Fibroblast of peridontal ligament (primary cell): Measurements from ENCODE around the gene SACS.
"Not testable (repeated sequence)": the region's sequence is repeated elsewhere in the genome, so short reads cannot be mapped to it uniquely, and the experiment has no call there.

Source experiments
- DNase-seq: peaks from one replicate; pipeline ENCODE4 v3.0.0-alpha.2; 2010; ENCODE audit errors: extremely low read depth

SACS gene

GRCh38 chr13:23411706-23412105 lies 21.8 kb downstream of the SACS start:
- DNase-seq = no peak

GRCh38 chr13:23411220-23411619 lies 22.3 kb downstream of the SACS start:
- DNase-seq = no peak

- no peak for DNase-seq
These were observed 25.5 kb downstream of the SACS start for GRCh38 chr13:23408026-23408425.

GRCh38 chr13:23401156-23401555 lies 32.3 kb downstream of the SACS start:
- not testable (repeated sequence) for DNase-seq

- DNase-seq = no peak
These were observed 34.2 kb downstream of the SACS start for GRCh38 chr13:23399347-23399746.

- DNase-seq = no peak
These were observed 38.7 kb downstream of the SACS start for GRCh38 chr13:23394821-23395220.

GRCh38 chr13:23392925-23393645 lies 40.4 kb downstream of the SACS start:
- DNase-seq = no peak

- DNase-seq = no peak
These were observed 41.2 kb downstream of the SACS start for GRCh38 chr13:23392313-23392712.

- DNase-seq = peak; percentile 23
These were observed 41.8 kb downstream of the SACS start for GRCh38 chr13:23391752-23392151.

- no peak for DNase-seq
These were observed 47.0 kb downstream of the SACS start for GRCh38 chr13:23386533-23386932.

GRCh38 chr13:23385931-23386330 lies 47.6 kb downstream of the SACS start:
- no peak for DNase-seq

GRCh38 chr13:23384111-23384510 lies 49.4 kb downstream of the SACS start:
- DNase-seq = peak; percentile 57

- no peak for DNase-seq
These were observed 50.4 kb downstream of the SACS start for GRCh38 chr13:23383151-23383550.

GRCh38 chr13:23381866-23382265 lies 51.6 kb downstream of the SACS start:
- peak; percentile 10 for DNase-seq

GRCh38 chr13:23380534-23380933 lies 53.0 kb downstream of the SACS start:
- DNase-seq = peak; percentile 78

- DNase-seq = peak; percentile 100
These were observed 55.4 kb downstream of the SACS start for GRCh38 chr13:23377983-23378632.

GRCh38 chr13:23377579-23377978 lies 55.9 kb downstream of the SACS start:
- DNase-seq = peak; percentile 12

GRCh38 chr13:23375001-23375971 lies 58.2 kb downstream of the SACS start:
- peak; percentile 90 for DNase-seq

GRCh38 chr13:23372264-23372906 lies 61.1 kb downstream of the SACS start:
- DNase-seq = no peak

GRCh38 chr13:23367907-23368306 lies 65.6 kb downstream of the SACS start:
- DNase-seq = no peak

- peak; percentile 58 for DNase-seq
These were observed 67.8 kb downstream of the SACS start for GRCh38 chr13:23365652-23366051.

GRCh38 chr13:23359882-23360281 lies 73.6 kb downstream of the SACS start:
- DNase-seq = no peak
